Endothelial cell of umbilical vein (primary cell): ENCODE measurements around the gene CALCOCO1. TPM values are rescaled to one million over a fixed set of nuclear protein-coding genes. Genes with fewer than 3 reads are reported as not detected.

Experiments
- BruUV-seq: library from RNA; stranded (reverse); fragments of 400-500 nt; replicated peaks from 2 replicates; lab custom pipeline; 2021; lab: Mats Ljungman, UMichigan
- CTCF ChIA-PET: fragments of 300-600, 350-600 bp; sonication (Branson Sonifier 250); formaldehyde crosslinking; loops from one replicate; lab custom pipeline; 2021; ENCODE audit warnings: antibody characterized with exemption, inconsistent platforms; lab: Charles Lee
- POLR2A ChIA-PET: fragments of 300-600, 350-600 bp; sonication (Branson Sonifier 250); formaldehyde crosslinking; loops from one replicate; lab custom pipeline; 2021; ENCODE audit warnings: antibody characterized with exemption, inconsistent platforms; lab: Charles Lee
- DNase-seq: peaks from one replicate; pipeline ENCODE4 v3.0.0-alpha.2; 2011; ENCODE audit warnings: low read depth, low spot score
- FAIRE-seq: peaks from 2 replicates; lab custom pipeline; 2011; peaks lifted over from hg19 to GRCh38; lab: Jason Lieb, UNC
- H2AFZ ChIP-seq: 2 replicates; pipeline ENCODE4 v1.6.0; 2012; ENCODE audit warnings: low read depth, low read length, control low read depth, inconsistent platforms
- H3K27ac ChIP-seq: 2 replicates; pipeline ENCODE4 v1.5.1; 2011; ENCODE audit warnings: low read depth, mild to moderate bottlenecking, control low read depth, low read length, moderate library complexity; ENCODE audit not compliant: insufficient read depth
- H3K27me3 ChIP-seq, 2 experiments: 2 replicates each; pipeline versions ENCODE4 v1.6.0 to v1.6.1; 2011; ENCODE audit warnings: low read length in 2 of 2, mixed read lengths in 1 of 2; ENCODE audit not compliant: control insufficient read depth in 2 of 2, insufficient read depth in 2 of 2
- H3K36me3 ChIP-seq, 2 experiments: 2 replicates in 1 of 2; 3 replicates in 1 of 2; pipeline ENCODE4 v1.5.1; 2011; ENCODE audit warnings: low read length in 2 of 2, mild to moderate bottlenecking in 1 of 2, moderate library complexity in 1 of 2; ENCODE audit not compliant: control insufficient read depth in 2 of 2, insufficient read depth in 2 of 2; ENCODE audit errors: extremely low read depth in 1 of 2
- H3K4me1 ChIP-seq: 3 replicates; pipeline ENCODE4 v1.5.1; 2011; ENCODE audit warnings: mild to moderate bottlenecking, low read length; ENCODE audit not compliant: control insufficient read depth, insufficient read depth; ENCODE audit errors: extremely low read depth
- H3K4me2 ChIP-seq: 2 replicates; pipeline ENCODE4 v1.6.1; 2011; ENCODE audit warnings: low read length, control low read depth, mixed read lengths; ENCODE audit not compliant: insufficient read depth
- H3K4me3 ChIP-seq, 3 experiments: fragments of 200-600 bp in 1 of 3; sonication (generic), shearing (Covaris generic) in 1 of 3; replicated peaks in 1 of 3; 2 replicates each; pipeline ENCODE4 v1.5.1; 2011 to 2016; ENCODE audit warnings: control low read depth in 3 of 3, low read length in 3 of 3, mild to moderate bottlenecking in 2 of 3, inconsistent platforms in 1 of 3, low read depth in 1 of 3, moderate library complexity in 1 of 3; ENCODE audit not compliant: insufficient read depth in 1 of 3
- H3K79me2 ChIP-seq: 2 replicates; pipeline ENCODE4 v1.6.0; 2012; ENCODE audit warnings: low read length, inconsistent platforms; ENCODE audit not compliant: control insufficient read depth, insufficient read depth
- H3K9ac ChIP-seq: replicated peaks from 2 replicates; pipeline ENCODE3; 2011; ENCODE audit warnings: low read length, control low read depth; ENCODE audit not compliant: insufficient read depth; ENCODE audit errors: extremely low read depth
- H3K9me1 ChIP-seq: replicated peaks from 3 replicates; pipeline ENCODE4 v1.6.0; 2011; ENCODE audit warnings: mild to moderate bottlenecking, low read length; ENCODE audit not compliant: control insufficient read depth, insufficient read depth; ENCODE audit errors: extremely low read depth
- H3K9me3 ChIP-seq: replicated peaks from 2 replicates; pipeline ENCODE4 v1.5.1; 2012; ENCODE audit warnings: low read length, inconsistent platforms; ENCODE audit not compliant: control insufficient read depth, insufficient read depth
- H4K20me1 ChIP-seq: replicated peaks from 2 replicates; pipeline ENCODE3; 2011; ENCODE audit warnings: mild to moderate bottlenecking, low read length; ENCODE audit not compliant: control insufficient read depth, insufficient read depth; ENCODE audit errors: extremely low read depth
- CTCF ChIP-seq, 2 donors: IDR thresholded peaks; 1 replicate in 1 of 2; 2 replicates in 1 of 2; pipeline ENCODE4 v1.5.1; 2011; ENCODE audit warnings: low read length in 2 of 2, mild to moderate bottlenecking in 2 of 2, moderate library complexity in 2 of 2, control low read depth in 1 of 2, inconsistent platforms in 1 of 2, low read depth in 1 of 2; ENCODE audit not compliant: insufficient read depth in 1 of 2; ENCODE audit errors: extremely low read depth in 1 of 2
- EZH2 ChIP-seq: IDR thresholded peaks from 2 replicates; pipeline ENCODE4 v1.6.1; 2012; ENCODE audit warnings: borderline replicate concordance, low read depth, mild to moderate bottlenecking, moderate library complexity, low read length, inconsistent platforms; ENCODE audit not compliant: severe bottlenecking
- FOS ChIP-seq: IDR thresholded peaks from 2 replicates; pipeline ENCODE4 v1.6.1; 2011; ENCODE audit warnings: mild to moderate bottlenecking, low read length, moderate library complexity, borderline replicate concordance; ENCODE audit not compliant: insufficient read depth
- GATA2 ChIP-seq: IDR thresholded peaks from 2 replicates; pipeline ENCODE4 v1.7.0; 2011; ENCODE audit warnings: low read depth, mild to moderate bottlenecking, moderate library complexity, mixed read lengths, low read length; ENCODE audit not compliant: insufficient read length, insufficient read depth
- JUN ChIP-seq: IDR thresholded peaks from 2 replicates; pipeline ENCODE4 v1.6.1; 2011; ENCODE audit warnings: borderline replicate concordance, low read depth; ENCODE audit not compliant: insufficient read length, insufficient read depth
- MAX ChIP-seq: IDR thresholded peaks from 2 replicates; pipeline ENCODE4 v1.6.1; 2011; ENCODE audit not compliant: insufficient read depth, insufficient read length
- MYC ChIP-seq: IDR thresholded peaks from one replicate; pipeline ENCODE4 v1.6.1; 2011; ENCODE audit warnings: mild to moderate bottlenecking, low read depth, low read length
- POLR2A ChIP-seq: IDR thresholded peaks from 2 replicates; pipeline ENCODE4 v1.6.1; 2012; ENCODE audit warnings: low read depth, mild to moderate bottlenecking, control low read depth, low read length
- POLR2AphosphoS5 ChIP-seq: IDR thresholded peaks from 2 replicates; pipeline ENCODE4 v1.6.1; 2012; ENCODE audit warnings: low read depth, mild to moderate bottlenecking, control low read depth, low read length, moderate library complexity; ENCODE audit not compliant: insufficient read depth
- dilution Hi-C: fragments of 300-500 bp; cut with MboI; formaldehyde crosslinking; loops from one replicate; pipeline ENCODE4 v1.15.0; 2019; ENCODE audit warnings: low sequenced_read_pairs; ENCODE audit not compliant: extremely low pct_ligation_motif_present
- intact Hi-C: fragments of 100-400 bp; cut with micrococcal nuclease; formaldehyde crosslinking; loops from one replicate; pipeline ENCODE4 v1.10.0; 2022
- polyA plus RNA-seq, 4 experiments: library from polyadenylated mRNA; depleted of rRNA in 3 of 4; stranded (reverse) in 3 of 4; unstranded in 1 of 4; fragments of >200 nt; gene quantifications; 2 replicates each; pipeline versions ENCODE4 v1.2.1 to v1.2.3, GENCODE V29; 2011 to 2012; ENCODE audit warnings: missing spikeins in 1 of 4
- total RNA-seq: library from RNA; stranded (reverse); gene quantifications from 2 replicates; pipeline ENCODE4 v1.2.3, GENCODE V29; 2021

CALCOCO1 gene
- total and polyA plus RNA-seq, 2 donors (not counting 3 experiments of a cell fraction or from before 2014, with no cell fraction given), result 70.9 to 135 TPM

DNA sequence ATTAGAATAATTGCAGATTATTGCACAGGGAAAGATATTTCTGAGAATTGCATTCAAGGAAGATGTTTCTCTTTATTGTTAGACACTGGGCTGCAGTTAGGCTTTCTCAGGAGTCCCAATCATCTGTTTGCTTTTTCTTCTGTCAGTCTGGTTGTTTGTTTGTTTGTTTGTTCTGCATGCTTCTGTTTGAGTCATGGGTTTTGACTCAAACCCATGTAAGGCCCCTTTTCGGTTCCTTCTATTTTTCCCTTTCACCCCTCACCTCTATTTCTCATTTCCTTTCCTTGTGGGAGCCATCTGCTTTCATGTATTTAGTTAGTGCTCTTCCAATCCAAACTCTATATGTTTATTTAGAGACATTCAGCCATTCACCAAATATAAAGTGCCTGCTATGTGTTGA lies 49.6 kb upstream of the CALCOCO1 start:
- no peak for FAIRE-seq
- POLR2A ChIA-PET, result no interaction called here

More for the DNA sequence above, 49.6 kb upstream of the CALCOCO1 start:
- intact Hi-C loops (no loop called here), dilution Hi-C loops (no loop called here)
- Histone ChIP-seq H3K4me1 (peaks cover 3% of the 10 kb centered on the region), H3K27ac (no peak overlapping the region), H3K9ac (no peak overlapping the region), H3K4me2 (no peak overlapping the region), H2AFZ (no peak overlapping the region), H3K9me1 (no peaks in the 10 kb centered on the region), H3K9me3 (no peaks in the 10 kb centered on the region), H3K27me3 (peaks cover 4 to 18% of the 10 kb centered on the region in 2 experiments), H4K20me1 (no peaks in the 10 kb centered on the region), H3K4me3 (no peak overlapping the region), H3K79me2 (no peaks in the 10 kb centered on the region), H3K36me3 (no peaks in the 10 kb centered on the region)
- CTCF ChIA-PET, result no interaction called here
- no peak for DNase-seq
- no peak for TF ChIP-seq POLR2AphosphoS5
- TF ChIP-seq GATA2, result no peak
- TF ChIP-seq CTCF (IDR thresholded peaks at IDR 0.05; ENCODE audit: extremely low read depth in 1 of 2, insufficient read depth in 1 of 2, low read depth in 1 of 2, low read length in 2 of 2), result no peak
- no peak for TF ChIP-seq EZH2
- TF ChIP-seq MYC, result no peak
- no peak for TF ChIP-seq MAX
- TF ChIP-seq JUN, result no peak
- no peak for TF ChIP-seq POLR2A
- no peak for TF ChIP-seq FOS
- no TSS peak for BruUV-seq
